AG04449 (cell line): ENCODE data around the gene GPBP1L1.

ENCODE experiments used
- CTCF ChIA-PET: fragments of 350-600 bp; formaldehyde crosslinking; extraction: SDS; loops from one replicate; lab custom pipeline; 2021; ENCODE audit warnings: antibody characterized with exemption; lab: Yijun Ruan, JAX
- POLR2A ChIA-PET: fragments of 400-600, 350-600 bp; formaldehyde crosslinking; extraction: SDS; loops from one replicate; lab custom pipeline; 2020; ENCODE audit warnings: antibody characterized with exemption, inconsistent platforms; lab: Yijun Ruan, JAX
- DNase-seq: peaks from one replicate; pipeline ENCODE4 v3.0.0-alpha.2; 2010; ENCODE audit warnings: low read depth, low spot score
- H3K4me3 ChIP-seq: 2 replicates; pipeline ENCODE4 v1.5.1; 2011; ENCODE audit warnings: low read depth, mild to moderate bottlenecking, control low read depth, low read length
- CTCF ChIP-seq: IDR thresholded peaks from one replicate; pipeline ENCODE4 v1.5.1; 2011; ENCODE audit warnings: mild to moderate bottlenecking, moderate library complexity, low read length, control low read depth, inconsistent platforms; ENCODE audit not compliant: insufficient read depth; ENCODE audit errors: missing control alignments

The GPBP1L1 gene

GRCh38 chr1:45629035-45629434 is 57.3 kb downstream of the GPBP1L1 start:
- no peak overlapping the region for H3K4me3 ChIP-seq
- TF ChIP-seq CTCF = no peak
- DNase-seq = no peak
- POLR2A ChIA-PET = interaction anchor here (0.6 kb wide), 1 partner anchor 66 kb away, joined by 3 read pairs; no protein-coding TSS in a partner anchor
- CTCF ChIA-PET = interaction anchor here (0.8 kb wide), 1 partner anchor 137 kb away, joined by 3 read pairs; no protein-coding TSS in a partner anchor

GRCh38 chr1:45623972-45624371 is 62.4 kb downstream of the GPBP1L1 start, which contains the start of gene CCDC17:
CCDC17 (minus strand) TSS chr1:45624054; CDS start chr1:45623909, 145 bp downstream.
- ChIA-PET CTCF (no interaction called here), POLR2A (no interaction called here)
- DNase-seq = no peak
- no peak within 1 kb of the TSS for H3K4me3 ChIP-seq
- TF ChIP-seq CTCF = no peak

GRCh38 chr1:45622524-45623394 is 63.6 kb downstream of the GPBP1L1 start:
- CTCF ChIA-PET = no interaction called here
- POLR2A ChIA-PET = interaction anchor here (0.6 to 1.7 kb wide), 2 partner anchors 14 to 38 kb away, joined by 3 read pairs; no protein-coding TSS in a partner anchor
- TF ChIP-seq CTCF = no peak
- DNase-seq = no peak
- no peak overlapping the region for H3K4me3 ChIP-seq

- H3K4me3 ChIP-seq = no peak overlapping the region
- no peak for TF ChIP-seq CTCF
- ChIA-PET CTCF (no interaction called here), POLR2A (interaction anchor here (0.6 to 1.7 kb wide), 2 partner anchors 14 to 37 kb away, joined by 3 read pairs; no protein-coding TSS in a partner anchor)
- no peak for DNase-seq
These were observed 64.3 kb downstream of the GPBP1L1 start for GRCh38 chr1:45621895-45622523.

GRCh38 chr1:45621501-45621836 is 64.9 kb downstream of the GPBP1L1 start:
- POLR2A ChIA-PET = interaction anchor here (1.7 kb wide), 1 partner anchor 13 kb away, joined by 3 read pairs; no protein-coding TSS in a partner anchor
- CTCF ChIA-PET = no interaction called here
- no peak for DNase-seq
- H3K4me3 ChIP-seq = no peak overlapping the region
- TF ChIP-seq CTCF = no peak
